ENCODE measurements around the gene SIX1.

The SIX1 gene

GRCh38 chr14:60658909-60659585 is 9.8 kb upstream of the SIX1 start (continued):
- TF ChIP-seq, protein P1, sequence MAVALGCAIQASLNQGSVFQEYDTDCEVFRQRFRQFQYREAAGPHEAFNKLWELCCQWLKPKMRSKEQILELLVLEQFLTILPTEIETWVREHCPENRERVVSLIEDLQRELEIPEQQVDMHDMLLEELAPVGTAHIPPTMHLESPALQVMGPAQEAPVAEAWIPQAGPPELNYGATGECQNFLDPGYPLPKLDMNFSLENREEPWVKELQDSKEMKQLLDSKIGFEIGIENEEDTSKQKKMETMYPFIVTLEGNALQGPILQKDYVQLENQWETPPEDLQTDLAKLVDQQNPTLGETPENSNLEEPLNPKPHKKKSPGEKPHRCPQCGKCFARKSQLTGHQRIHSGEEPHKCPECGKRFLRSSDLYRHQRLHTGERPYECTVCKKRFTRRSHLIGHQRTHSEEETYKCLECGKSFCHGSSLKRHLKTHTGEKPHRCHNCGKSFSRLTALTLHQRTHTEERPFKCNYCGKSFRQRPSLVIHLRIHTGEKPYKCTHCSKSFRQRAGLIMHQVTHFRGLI (tag by site-specific recombination; IDR thresholded peaks at IDR 0.05): no peak
- TF ChIP-seq KLF7 (tag by site-specific recombination; IDR thresholded peaks at IDR 0.05; ENCODE audit: borderline replicate concordance) (no peak), ZNF366 (tag by site-specific recombination; conservative IDR thresholded peaks at IDR 0.05) (peak; percentile 68; the same call in 1 of the 2 replicates), MZF1 (tag by site-specific recombination; IDR thresholded peaks at IDR 0.05; ENCODE audit: borderline replicate concordance) (no peak), ZNF777 (tag by site-specific recombination; IDR thresholded peaks at IDR 0.05; ENCODE audit: borderline replicate concordance) (no peak), EGR2 (tag by site-specific recombination; IDR thresholded peaks at IDR 0.05; ENCODE audit: low read depth) (no peak), ZNF433 (tag by site-specific recombination; IDR thresholded peaks at IDR 0.05; ENCODE audit: low read depth) (no peak), KLF16 (tag by site-specific recombination; IDR thresholded peaks at IDR 0.05) (no peak), ZNF707 (tag by site-specific recombination; IDR thresholded peaks at IDR 0.05) (no peak), SCRT2 (tag by site-specific recombination; IDR thresholded peaks at IDR 0.05) (no peak), RBAK (tag by site-specific recombination; IDR thresholded peaks at IDR 0.05) (no peak), ZNF394 (tag by site-specific recombination; IDR thresholded peaks at IDR 0.05; ENCODE audit: borderline replicate concordance) (peak; percentile 67), ZNF157 (tag by site-specific recombination; IDR thresholded peaks at IDR 0.05) (no peak), ZNF585B (tag by site-specific recombination; IDR thresholded peaks at IDR 0.05) (no peak), ZNF302 (tag by site-specific recombination; IDR thresholded peaks at IDR 0.05; ENCODE audit: low read depth) (no peak), ZNF76 (tag by site-specific recombination; IDR thresholded peaks at IDR 0.05; ENCODE audit: borderline replicate concordance, low read depth) (0 out of 2 replicates have a peak, but pooled peaks have one; percentile 17), ZNF324 (tag by site-specific recombination; IDR thresholded peaks at IDR 0.05) (0 out of 2 replicates have a peak, but pooled peaks have one; percentile 17), ZNF624 (tag by site-specific recombination; IDR thresholded peaks at IDR 0.05) (no peak), REPIN1 (tag by site-specific recombination; IDR thresholded peaks at IDR 0.05; ENCODE audit: low read depth) (no peak), ZNF416 (tag by site-specific recombination; IDR thresholded peaks at IDR 0.05) (no peak), ZEB2 (tag by site-specific recombination; IDR thresholded peaks at IDR 0.05) (peak; percentile 85), ZFP69B (tag by site-specific recombination; IDR thresholded peaks at IDR 0.05) (peak; percentile 60; the same call in 1 of the 2 replicates), ZNF174 (tag by site-specific recombination; IDR thresholded peaks at IDR 0.05) (no peak), KLF8 (tag by site-specific recombination; IDR thresholded peaks at IDR 0.05) (peak; percentile 64)
- TF ChIP-seq, protein P2, sequence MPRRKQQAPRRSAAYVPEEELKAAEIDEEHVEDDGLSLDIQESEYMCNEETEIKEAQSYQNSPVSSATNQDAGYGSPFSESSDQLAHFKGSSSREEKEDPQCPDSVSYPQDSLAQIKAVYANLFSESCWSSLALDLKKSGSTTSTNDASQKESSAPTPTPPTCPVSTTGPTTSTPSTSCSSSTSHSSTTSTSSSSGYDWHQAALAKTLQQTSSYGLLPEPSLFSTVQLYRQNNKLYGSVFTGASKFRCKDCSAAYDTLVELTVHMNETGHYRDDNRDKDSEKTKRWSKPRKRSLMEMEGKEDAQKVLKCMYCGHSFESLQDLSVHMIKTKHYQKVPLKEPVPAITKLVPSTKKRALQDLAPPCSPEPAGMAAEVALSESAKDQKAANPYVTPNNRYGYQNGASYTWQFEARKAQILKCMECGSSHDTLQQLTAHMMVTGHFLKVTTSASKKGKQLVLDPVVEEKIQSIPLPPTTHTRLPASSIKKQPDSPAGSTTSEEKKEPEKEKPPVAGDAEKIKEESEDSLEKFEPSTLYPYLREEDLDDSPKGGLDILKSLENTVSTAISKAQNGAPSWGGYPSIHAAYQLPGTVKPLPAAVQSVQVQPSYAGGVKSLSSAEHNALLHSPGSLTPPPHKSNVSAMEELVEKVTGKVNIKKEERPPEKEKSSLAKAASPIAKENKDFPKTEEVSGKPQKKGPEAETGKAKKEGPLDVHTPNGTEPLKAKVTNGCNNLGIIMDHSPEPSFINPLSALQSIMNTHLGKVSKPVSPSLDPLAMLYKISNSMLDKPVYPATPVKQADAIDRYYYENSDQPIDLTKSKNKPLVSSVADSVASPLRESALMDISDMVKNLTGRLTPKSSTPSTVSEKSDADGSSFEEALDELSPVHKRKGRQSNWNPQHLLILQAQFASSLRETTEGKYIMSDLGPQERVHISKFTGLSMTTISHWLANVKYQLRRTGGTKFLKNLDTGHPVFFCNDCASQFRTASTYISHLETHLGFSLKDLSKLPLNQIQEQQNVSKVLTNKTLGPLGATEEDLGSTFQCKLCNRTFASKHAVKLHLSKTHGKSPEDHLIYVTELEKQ (tag by site-specific recombination; IDR thresholded peaks at IDR 0.05; ENCODE audit: borderline replicate concordance): peak; percentile 87
- TF ChIP-seq, protein P3, sequence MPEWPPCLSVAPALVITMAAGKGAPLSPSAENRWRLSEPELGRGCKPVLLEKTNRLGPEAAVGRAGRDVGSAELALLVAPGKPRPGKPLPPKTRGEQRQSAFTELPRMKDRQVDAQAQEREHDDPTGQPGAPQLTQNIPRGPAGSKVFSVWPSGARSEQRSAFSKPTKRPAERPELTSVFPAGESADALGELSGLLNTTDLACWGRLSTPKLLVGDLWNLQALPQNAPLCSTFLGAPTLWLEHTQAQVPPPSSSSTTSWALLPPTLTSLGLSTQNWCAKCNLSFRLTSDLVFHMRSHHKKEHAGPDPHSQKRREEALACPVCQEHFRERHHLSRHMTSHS (tag by site-specific recombination; IDR thresholded peaks at IDR 0.05): no peak
- TF ChIP-seq, protein P4, sequence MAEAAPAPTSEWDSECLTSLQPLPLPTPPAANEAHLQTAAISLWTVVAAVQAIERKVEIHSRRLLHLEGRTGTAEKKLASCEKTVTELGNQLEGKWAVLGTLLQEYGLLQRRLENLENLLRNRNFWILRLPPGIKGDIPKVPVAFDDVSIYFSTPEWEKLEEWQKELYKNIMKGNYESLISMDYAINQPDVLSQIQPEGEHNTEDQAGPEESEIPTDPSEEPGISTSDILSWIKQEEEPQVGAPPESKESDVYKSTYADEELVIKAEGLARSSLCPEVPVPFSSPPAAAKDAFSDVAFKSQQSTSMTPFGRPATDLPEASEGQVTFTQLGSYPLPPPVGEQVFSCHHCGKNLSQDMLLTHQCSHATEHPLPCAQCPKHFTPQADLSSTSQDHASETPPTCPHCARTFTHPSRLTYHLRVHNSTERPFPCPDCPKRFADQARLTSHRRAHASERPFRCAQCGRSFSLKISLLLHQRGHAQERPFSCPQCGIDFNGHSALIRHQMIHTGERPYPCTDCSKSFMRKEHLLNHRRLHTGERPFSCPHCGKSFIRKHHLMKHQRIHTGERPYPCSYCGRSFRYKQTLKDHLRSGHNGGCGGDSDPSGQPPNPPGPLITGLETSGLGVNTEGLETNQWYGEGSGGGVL (tag by site-specific recombination; IDR thresholded peaks at IDR 0.05): peak; percentile 39
- TF ChIP-seq, protein P5, sequence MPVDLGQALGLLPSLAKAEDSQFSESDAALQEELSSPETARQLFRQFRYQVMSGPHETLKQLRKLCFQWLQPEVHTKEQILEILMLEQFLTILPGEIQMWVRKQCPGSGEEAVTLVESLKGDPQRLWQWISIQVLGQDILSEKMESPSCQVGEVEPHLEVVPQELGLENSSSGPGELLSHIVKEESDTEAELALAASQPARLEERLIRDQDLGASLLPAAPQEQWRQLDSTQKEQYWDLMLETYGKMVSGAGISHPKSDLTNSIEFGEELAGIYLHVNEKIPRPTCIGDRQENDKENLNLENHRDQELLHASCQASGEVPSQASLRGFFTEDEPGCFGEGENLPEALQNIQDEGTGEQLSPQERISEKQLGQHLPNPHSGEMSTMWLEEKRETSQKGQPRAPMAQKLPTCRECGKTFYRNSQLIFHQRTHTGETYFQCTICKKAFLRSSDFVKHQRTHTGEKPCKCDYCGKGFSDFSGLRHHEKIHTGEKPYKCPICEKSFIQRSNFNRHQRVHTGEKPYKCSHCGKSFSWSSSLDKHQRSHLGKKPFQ (tag by site-specific recombination; IDR thresholded peaks at IDR 0.05): no peak
- TF ChIP-seq, protein P6, sequence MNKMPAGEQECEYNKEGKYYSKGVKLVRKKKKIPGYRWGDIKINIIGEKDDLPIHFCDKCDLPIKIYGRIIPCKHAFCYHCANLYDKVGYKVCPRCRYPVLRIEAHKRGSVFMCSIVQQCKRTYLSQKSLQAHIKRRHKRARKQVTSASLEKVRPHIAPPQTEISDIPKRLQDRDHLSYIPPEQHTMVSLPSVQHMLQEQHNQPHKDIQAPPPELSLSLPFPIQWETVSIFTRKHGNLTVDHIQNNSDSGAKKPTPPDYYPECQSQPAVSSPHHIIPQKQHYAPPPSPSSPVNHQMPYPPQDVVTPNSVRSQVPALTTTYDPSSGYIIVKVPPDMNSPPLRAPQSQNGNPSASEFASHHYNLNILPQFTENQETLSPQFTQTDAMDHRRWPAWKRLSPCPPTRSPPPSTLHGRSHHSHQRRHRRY (tag by site-specific recombination; IDR thresholded peaks at IDR 0.05): no peak
